ENCODE measurements around the gene NHS. TPM values are rescaled to one million over a fixed set of nuclear protein-coding genes. Genes with fewer than 3 reads are reported as not detected.
A peak's percentile ranks its signal among the peaks of the same experiment; 100 is the strongest.

The NHS gene
- total RNA-seq, 4 donors from 2014 or later = 13.2 to 39.0 (median 31.5) TPM

DNA sequence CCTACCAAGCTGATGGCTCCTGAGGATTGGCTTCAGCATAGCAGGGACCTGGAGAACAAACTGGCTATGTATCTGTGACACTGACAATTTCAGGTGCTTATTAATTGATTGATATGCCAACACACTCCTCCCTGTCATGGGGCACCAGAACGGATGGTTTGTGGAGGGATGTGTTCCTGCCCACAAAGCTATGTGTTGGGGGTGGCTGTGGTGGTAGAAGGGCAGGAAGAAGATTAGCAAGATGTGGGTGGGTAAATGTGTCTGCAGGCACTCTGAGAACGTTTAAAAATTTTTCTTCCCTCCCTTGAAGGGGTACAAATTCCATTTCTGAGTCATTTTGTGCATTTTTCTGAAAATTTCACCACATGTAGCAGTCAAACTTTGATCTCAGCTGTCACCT, 307.3 kb downstream of the NHS start:
- WGBS, 2 donors = 49 to 72% methylated on average over 2 of the region's 2 CpGs
- Histone ChIP-seq H3K4me1 (peaks cover 0 to 22% (median 0%) of the 10 kb centered on the region in 4 donors), H3K36me3 (no peaks in the 10 kb centered on the region), H3K9me3 (no peaks in the 10 kb centered on the region), H3K4me3 (no peak overlapping the region), H3K27ac (no peak overlapping the region), H3K27me3 (no peaks in the 10 kb centered on the region)
- TF ChIP-seq, protein P1, sequence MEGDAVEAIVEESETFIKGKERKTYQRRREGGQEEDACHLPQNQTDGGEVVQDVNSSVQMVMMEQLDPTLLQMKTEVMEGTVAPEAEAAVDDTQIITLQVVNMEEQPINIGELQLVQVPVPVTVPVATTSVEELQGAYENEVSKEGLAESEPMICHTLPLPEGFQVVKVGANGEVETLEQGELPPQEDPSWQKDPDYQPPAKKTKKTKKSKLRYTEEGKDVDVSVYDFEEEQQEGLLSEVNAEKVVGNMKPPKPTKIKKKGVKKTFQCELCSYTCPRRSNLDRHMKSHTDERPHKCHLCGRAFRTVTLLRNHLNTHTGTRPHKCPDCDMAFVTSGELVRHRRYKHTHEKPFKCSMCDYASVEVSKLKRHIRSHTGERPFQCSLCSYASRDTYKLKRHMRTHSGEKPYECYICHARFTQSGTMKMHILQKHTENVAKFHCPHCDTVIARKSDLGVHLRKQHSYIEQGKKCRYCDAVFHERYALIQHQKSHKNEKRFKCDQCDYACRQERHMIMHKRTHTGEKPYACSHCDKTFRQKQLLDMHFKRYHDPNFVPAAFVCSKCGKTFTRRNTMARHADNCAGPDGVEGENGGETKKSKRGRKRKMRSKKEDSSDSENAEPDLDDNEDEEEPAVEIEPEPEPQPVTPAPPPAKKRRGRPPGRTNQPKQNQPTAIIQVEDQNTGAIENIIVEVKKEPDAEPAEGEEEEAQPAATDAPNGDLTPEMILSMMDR (IDR thresholded peaks at IDR 0.05) = no peak
- TF ChIP-seq EP300 (IDR thresholded peaks at IDR 0.05) (no peak), POLR2A (IDR thresholded peaks at IDR 0.05) (no peak)
- DNase-seq (ENCODE audit: low spot score in 2 of 2) = no peak

DNA sequence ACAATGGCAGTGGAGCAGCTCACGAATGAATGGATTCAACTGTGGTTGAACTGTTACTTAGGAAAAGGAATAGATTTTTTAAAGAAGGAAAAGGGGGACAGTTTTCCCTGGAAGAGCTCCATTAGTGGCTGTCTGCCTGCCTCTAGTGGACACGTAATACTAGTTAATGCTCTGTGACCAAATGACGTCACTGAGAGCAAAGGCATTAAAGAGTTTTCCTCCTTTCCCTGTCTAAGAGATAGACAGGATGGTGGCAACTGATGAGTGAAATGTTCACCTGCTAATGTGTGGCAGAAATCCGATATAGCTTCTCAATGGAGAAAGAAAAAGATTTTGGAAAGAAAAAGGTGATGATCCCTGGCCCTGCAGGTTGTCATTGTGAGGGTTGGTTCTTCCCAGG, 310.0 kb downstream of the NHS start:
- WGBS, 2 donors = 73 to 88% methylated on average over 4 of the region's 4 CpGs
- DNase-seq (ENCODE audit: low spot score in 2 of 2) = no peak
- Histone ChIP-seq H3K9me3 (no peaks in the 10 kb centered on the region), H3K4me3 (no peak overlapping the region), H3K27ac (no peak overlapping the region), H3K27me3 (no peaks in the 10 kb centered on the region), H3K36me3 (no peaks in the 10 kb centered on the region), H3K4me1 (peaks cover 0 to 18% (median 0%) of the 10 kb centered on the region in 4 donors)
- TF ChIP-seq, protein P1 (IDR thresholded peaks at IDR 0.05) = no peak
- TF ChIP-seq POLR2A (IDR thresholded peaks at IDR 0.05) = no peak
- TF ChIP-seq EP300 (IDR thresholded peaks at IDR 0.05) = no peak

DNA sequence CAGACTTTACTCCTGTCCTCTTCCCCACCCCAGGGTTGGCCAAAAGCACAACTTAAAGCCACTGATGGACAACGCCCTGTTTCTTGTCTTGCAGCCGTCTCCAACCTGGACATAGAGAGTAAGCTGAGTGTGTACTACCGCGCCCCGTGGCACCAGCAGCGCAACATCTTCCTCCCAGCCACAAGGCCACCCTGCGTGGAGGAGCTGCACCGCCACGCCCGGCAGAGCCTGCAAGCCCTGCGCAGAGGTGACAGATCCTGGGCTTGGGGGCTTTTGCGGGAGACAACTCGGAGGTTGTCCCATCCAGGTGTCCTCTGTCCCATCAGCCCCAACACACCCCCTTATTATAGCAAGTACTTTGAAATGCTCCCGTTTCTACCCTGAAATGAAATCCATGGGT, 312.6 kb downstream of the NHS start:
- no peaks in the 10 kb centered on the region for H3K27me3 ChIP-seq
- WGBS, 2 donors = 86 to 94% methylated on average over 6 to 14 of the region's 14 CpGs
- no peak for TF ChIP-seq EP300 (IDR thresholded peaks at IDR 0.05)
- TF ChIP-seq, protein P1 (IDR thresholded peaks at IDR 0.05) = no peak
- no peak for TF ChIP-seq POLR2A (IDR thresholded peaks at IDR 0.05)
- no peaks in the 10 kb centered on the region for H3K9me3 ChIP-seq
- H3K4me1 ChIP-seq = peaks cover 0 to 8% (median 0%) of the 10 kb centered on the region in 4 donors
- no peak overlapping the region for H3K27ac ChIP-seq
- no peak overlapping the region for H3K4me3 ChIP-seq
- DNase-seq (ENCODE audit: low spot score in 2 of 2) = no peak
- no peaks in the 10 kb centered on the region for H3K36me3 ChIP-seq

DNA sequence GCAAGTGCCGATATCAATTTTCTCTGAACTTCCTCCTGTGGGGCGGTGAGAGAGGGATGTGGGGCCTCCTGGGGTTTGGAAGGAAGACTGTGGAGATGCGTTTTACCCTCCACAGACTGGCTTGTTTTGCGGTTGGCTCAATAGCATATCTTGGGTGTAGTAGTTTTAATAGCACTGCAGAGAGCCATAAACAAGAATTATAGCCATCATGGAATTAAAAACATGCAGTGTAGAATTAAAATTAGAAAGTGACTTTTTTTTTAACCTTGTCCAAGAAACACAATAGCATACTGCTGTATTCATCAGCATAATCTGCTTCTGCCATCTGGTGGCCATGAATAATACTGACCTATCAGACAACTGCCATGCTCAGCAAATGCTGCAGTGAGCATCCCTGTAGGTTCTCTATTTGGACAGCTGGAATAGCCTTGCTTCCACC, 315.0 kb downstream of the NHS start:
- DNase-seq (ENCODE audit: low spot score in 2 of 2) = peak in 1 of 2 donors; percentile 82
- no peak overlapping the region for H3K27ac ChIP-seq

DNA sequence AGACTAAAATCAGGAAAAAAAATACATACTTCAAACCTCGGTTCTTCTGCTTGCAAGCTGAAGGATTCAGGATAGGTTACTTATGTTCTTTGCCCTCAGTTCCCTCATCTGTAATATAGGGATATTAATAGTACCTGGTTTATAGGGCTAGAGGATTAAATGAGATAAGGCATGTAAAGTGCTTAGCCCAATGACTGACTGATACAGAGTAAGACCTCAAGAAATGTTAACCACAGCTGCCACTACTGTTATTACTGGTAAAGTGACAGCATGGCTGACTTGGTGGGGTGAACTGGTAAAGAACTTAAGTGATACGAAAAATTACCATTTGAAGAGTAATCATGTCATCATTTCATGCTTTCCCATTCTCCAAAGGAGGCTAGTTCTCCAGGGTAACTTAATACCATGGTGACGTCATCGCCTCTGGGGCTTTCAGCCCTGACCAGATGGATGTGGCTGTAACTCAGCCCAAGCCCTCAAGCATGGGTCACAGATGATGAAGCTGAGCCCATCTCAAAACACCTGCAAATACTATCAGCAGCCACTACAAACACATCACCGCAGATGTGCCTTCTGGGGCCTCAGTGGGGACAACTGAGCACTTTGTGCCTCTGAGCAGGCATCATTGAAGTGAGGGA, 317.8 kb downstream of the NHS start:
- Histone ChIP-seq H3K36me3 (no peaks in the 10 kb centered on the region), H3K9me3 (no peaks in the 10 kb centered on the region), H3K27me3 (no peaks in the 10 kb centered on the region), H3K4me3 (no peak overlapping the region), H3K4me1 (peaks cover 0 to 8% (median 0%) of the 10 kb centered on the region in 4 donors), H3K27ac (no peak overlapping the region)
- no peak for DNase-seq (ENCODE audit: low spot score in 2 of 2)
- no peak for TF ChIP-seq POLR2A (IDR thresholded peaks at IDR 0.05)
- TF ChIP-seq, protein P1 (IDR thresholded peaks at IDR 0.05) = no peak
- TF ChIP-seq EP300 (IDR thresholded peaks at IDR 0.05) = no peak
- 67 to 76% methylated on average over 4 to 5 of the region's 5 CpGs for WGBS, 2 donors

More for the DNA sequence above, 315.0 kb downstream of the NHS start:
- WGBS, 2 donors = 24 to 39% methylated on average over 4 of the region's 4 CpGs
- Histone ChIP-seq H3K36me3 (no peaks in the 10 kb centered on the region), H3K9me3 (no peaks in the 10 kb centered on the region), H3K4me3 (no peak overlapping the region), H3K27me3 (no peaks in the 10 kb centered on the region), H3K4me1 (peaks cover 0 to 8% (median 0%) of the 10 kb centered on the region in 4 donors)
- TF ChIP-seq EP300 (IDR thresholded peaks at IDR 0.05) (peak in 1 of 2 donors; percentile 38), POLR2A (IDR thresholded peaks at IDR 0.05) (no peak)
- TF ChIP-seq, protein P1 (IDR thresholded peaks at IDR 0.05) = peak; percentile 29 to 79 (median 63)
